Body of pancreas (tissue), 4 donors: Measurements from ENCODE around the gene TBC1D17.

Source experiments
- POLR2A ChIP-seq, 3 donors: fragments of 450-650 bp; IDR thresholded peaks; one replicate each; pipeline ENCODE4 v1.6.1; 2016; ENCODE audit warnings: antibody characterized with exemption in 3 of 3, mild to moderate bottlenecking in 2 of 3
- TF ChIP-seq, protein P1 (sequence below), 7 experiments: fragments of 450-650 bp in 4 of 7; fragments of 200-600 bp in 3 of 7; sonication (generic) in 3 of 7; IDR thresholded peaks; one replicate each; pipeline ENCODE4 v1.5.1; 2016 to 2019; ENCODE audit warnings: antibody characterized with exemption in 7 of 7

DNA sequence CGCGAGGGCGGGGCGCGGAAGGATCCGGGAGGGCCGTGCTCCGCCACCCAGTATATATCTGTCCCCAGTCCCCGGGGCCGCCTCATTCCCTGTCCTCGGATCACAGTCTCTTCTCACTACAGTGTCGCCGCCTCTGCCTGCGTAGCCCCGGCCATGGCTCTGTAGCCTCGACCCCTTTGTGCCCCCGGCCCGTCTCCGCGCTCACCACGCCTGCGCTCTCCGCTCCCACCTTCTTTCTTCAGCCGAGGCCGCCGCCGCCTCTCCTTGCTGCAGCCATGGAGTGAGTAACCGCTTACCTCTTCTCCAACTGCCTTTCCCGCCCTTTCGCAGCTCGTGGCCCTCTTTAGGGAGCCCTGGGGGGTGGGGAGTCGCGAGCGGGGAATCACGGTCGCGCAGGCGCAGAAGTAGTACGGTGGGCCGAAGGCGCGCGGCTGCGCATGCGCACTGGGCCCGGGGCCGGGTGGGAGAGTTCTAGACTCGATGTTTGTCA, 51.7 kb downstream of the TBC1D17 start, which contains the start of the genes ATF5 and NUP62:
- TF ChIP-seq POLR2A (IDR thresholded peaks at IDR 0.05), result no peak
- TF ChIP-seq, protein P1, sequence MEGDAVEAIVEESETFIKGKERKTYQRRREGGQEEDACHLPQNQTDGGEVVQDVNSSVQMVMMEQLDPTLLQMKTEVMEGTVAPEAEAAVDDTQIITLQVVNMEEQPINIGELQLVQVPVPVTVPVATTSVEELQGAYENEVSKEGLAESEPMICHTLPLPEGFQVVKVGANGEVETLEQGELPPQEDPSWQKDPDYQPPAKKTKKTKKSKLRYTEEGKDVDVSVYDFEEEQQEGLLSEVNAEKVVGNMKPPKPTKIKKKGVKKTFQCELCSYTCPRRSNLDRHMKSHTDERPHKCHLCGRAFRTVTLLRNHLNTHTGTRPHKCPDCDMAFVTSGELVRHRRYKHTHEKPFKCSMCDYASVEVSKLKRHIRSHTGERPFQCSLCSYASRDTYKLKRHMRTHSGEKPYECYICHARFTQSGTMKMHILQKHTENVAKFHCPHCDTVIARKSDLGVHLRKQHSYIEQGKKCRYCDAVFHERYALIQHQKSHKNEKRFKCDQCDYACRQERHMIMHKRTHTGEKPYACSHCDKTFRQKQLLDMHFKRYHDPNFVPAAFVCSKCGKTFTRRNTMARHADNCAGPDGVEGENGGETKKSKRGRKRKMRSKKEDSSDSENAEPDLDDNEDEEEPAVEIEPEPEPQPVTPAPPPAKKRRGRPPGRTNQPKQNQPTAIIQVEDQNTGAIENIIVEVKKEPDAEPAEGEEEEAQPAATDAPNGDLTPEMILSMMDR (IDR thresholded peaks at IDR 0.05), result no peak
